ENCODE data around the gene BMPR1B.
A peak's percentile ranks its signal among the peaks of the same experiment; 100 is the strongest.

The BMPR1B gene

GRCh38 chr4:94962484-94962883 is 204.7 kb downstream of the BMPR1B start:
- TF ChIP-seq CTCF (IDR thresholded peaks at IDR 0.05; ENCODE audit: low read depth, low read length), result no peak
- H3K4me3 ChIP-seq (replicated peaks in 1 of 2; ENCODE audit: low read depth in 2 of 2, low read length in 2 of 2), result no peak overlapping the region
- DNase-seq (ENCODE audit: low read depth in 2 of 2), result no peak

- TF ChIP-seq CTCF (IDR thresholded peaks at IDR 0.05; ENCODE audit: low read depth, low read length), result no peak
- DNase-seq (ENCODE audit: low read depth in 2 of 2), result no peak
- no peak overlapping the region for H3K4me3 ChIP-seq (replicated peaks in 1 of 2; ENCODE audit: low read depth in 2 of 2, low read length in 2 of 2)
These were observed 208.1 kb downstream of the BMPR1B start for GRCh38 chr4:94965852-94966251.

GRCh38 chr4:94968493-94968892 is 210.7 kb downstream of the BMPR1B start:
- no peak for TF ChIP-seq CTCF (IDR thresholded peaks at IDR 0.05; ENCODE audit: low read depth, low read length)

GRCh38 chr4:94970650-94971049 is 212.9 kb downstream of the BMPR1B start:
- H3K4me3 ChIP-seq (replicated peaks in 1 of 2; ENCODE audit: low read depth in 2 of 2, low read length in 2 of 2), result no peak overlapping the region
- TF ChIP-seq CTCF (IDR thresholded peaks at IDR 0.05; ENCODE audit: low read depth, low read length), result no peak
- no peak for DNase-seq (ENCODE audit: low read depth in 2 of 2)

More at GRCh38 chr4:94968493-94968892, 210.7 kb downstream of the BMPR1B start:
- no peak overlapping the region for H3K4me3 ChIP-seq (replicated peaks in 1 of 2; ENCODE audit: low read depth in 2 of 2, low read length in 2 of 2)
- no peak for DNase-seq (ENCODE audit: low read depth in 2 of 2)

GRCh38 chr4:94974773-94975172 is 217.0 kb downstream of the BMPR1B start:
- H3K4me3 ChIP-seq (replicated peaks in 1 of 2; ENCODE audit: low read depth in 2 of 2, low read length in 2 of 2), result peak overlapping the region in 1 of 2 donors; percentile 32
- TF ChIP-seq CTCF (IDR thresholded peaks at IDR 0.05; ENCODE audit: low read depth, low read length), result no peak
- peak; percentile 68 to 78 for DNase-seq (ENCODE audit: low read depth in 2 of 2)

GRCh38 chr4:94976371-94977011 is 218.7 kb downstream of the BMPR1B start:
- TF ChIP-seq CTCF (IDR thresholded peaks at IDR 0.05; ENCODE audit: low read depth, low read length), result no peak
- DNase-seq (ENCODE audit: low read depth in 2 of 2), result peak; percentile 80 to 95
- H3K4me3 ChIP-seq (replicated peaks in 1 of 2; ENCODE audit: low read depth in 2 of 2, low read length in 2 of 2), result no peak overlapping the region

GRCh38 chr4:94978904-94979303 is 221.1 kb downstream of the BMPR1B start:
- peak; percentile 30 to 74 for DNase-seq (ENCODE audit: low read depth in 2 of 2)
- TF ChIP-seq CTCF (IDR thresholded peaks at IDR 0.05; ENCODE audit: low read depth, low read length), result no peak
- no peak overlapping the region for H3K4me3 ChIP-seq (replicated peaks in 1 of 2; ENCODE audit: low read depth in 2 of 2, low read length in 2 of 2)

Data from cardiac fibroblast (primary cell).